Lung (tissue), 12 donors: ENCODE measurements around the gene FBXL22. TPM values are rescaled to one million over a fixed set of nuclear protein-coding genes. Genes with fewer than 3 reads are reported as not detected.

ENCODE experiments used
- ATAC-seq: fragments of 200-7000 bp; cut with Tn5 transposase; one replicate; pipeline ENCODE4 v1.9.1; 2020; ENCODE audit warnings: moderate number of reproducible peaks; ENCODE audit not compliant: insufficient read depth, low FRiP score
- DNase-seq, 3 donors: peaks; one replicate each; pipeline ENCODE4 v3.0.0-alpha.2; 2013 to 2017
- H3K27ac ChIP-seq, 2 donors: one replicate each; pipeline ENCODE4 v1.5.1; 2013; ENCODE audit warnings: mild to moderate bottlenecking in 2 of 2, moderate library complexity in 2 of 2, control low read depth in 1 of 2, inconsistent platforms in 1 of 2, low read depth in 1 of 2, low read length in 1 of 2
- H3K27me3 ChIP-seq, 3 donors: one replicate each; pipeline ENCODE4 v1.5.1; 2013; ENCODE audit warnings: low read length in 2 of 3; ENCODE audit not compliant: control insufficient read depth in 3 of 3, insufficient read depth in 3 of 3
- H3K36me3 ChIP-seq, 4 donors: one replicate each; pipeline ENCODE4 v1.5.1; 2013; ENCODE audit warnings: low read length in 4 of 4, mild to moderate bottlenecking in 1 of 4, moderate library complexity in 1 of 4; ENCODE audit not compliant: control insufficient read depth in 4 of 4, insufficient read depth in 4 of 4
- H3K4me1 ChIP-seq, 5 donors: one replicate each; pipeline ENCODE4 v1.5.1; 2013; ENCODE audit warnings: low read length in 5 of 5, mild to moderate bottlenecking in 2 of 5, moderate library complexity in 1 of 5; ENCODE audit not compliant: control insufficient read depth in 5 of 5, insufficient read depth in 5 of 5
- H3K4me3 ChIP-seq: one replicate; pipeline ENCODE4 v1.5.1; 2013; ENCODE audit warnings: mild to moderate bottlenecking, control low read depth, moderate library complexity
- H3K9ac ChIP-seq, 2 donors: one replicate each; pipeline ENCODE4 v1.5.1; 2013; ENCODE audit warnings: low read length in 2 of 2, control low read depth in 1 of 2; ENCODE audit not compliant: insufficient read depth in 1 of 2
- H3K9me3 ChIP-seq, 4 donors: one replicate each; pipeline ENCODE4 v1.5.1; 2013; ENCODE audit warnings: low read length in 3 of 4, mild to moderate bottlenecking in 1 of 4, moderate library complexity in 1 of 4; ENCODE audit not compliant: control insufficient read depth in 4 of 4, insufficient read depth in 3 of 4
- WGBS, 2 donors: extraction: QIAGEN DNeasy Blood & Tissue Kit; methylation state at CpG; one replicate each; pipeline ENCODE4 v1.1.7; 2013; 5-methylcytosine and 5-hydroxymethylcytosine counted together
- polyA plus RNA-seq, 2 donors: library from polyadenylated mRNA; stranded (reverse); fragments of 200-250 nt; gene quantifications; one replicate each; pipeline ENCODE4 v1.2.1, GENCODE V29; 2013
- total RNA-seq, 2 donors: library from RNA; depleted of rRNA in 1 of 2; stranded (reverse); fragments of >200 nt in 1 of 2; gene quantifications; one replicate each; pipeline ENCODE4 v1.2.1, GENCODE V29; 2014 to 2021
- TF ChIP-seq, protein P1 (sequence below): IDR thresholded peaks from 2 replicates; pipeline ENCODE4 v1.5.1; 2012; ENCODE audit warnings: mild to moderate bottlenecking; ENCODE audit errors: control extremely low read depth, extremely low read depth
- donor health status: control.
- donor health status: control.
- donor health status: Bipolar disorder and iron deficiency.
- donor health status: healthy.
- donor health status: DM: yes; HTN: yes; CAD: no.

The FBXL22 gene
- total and polyA plus RNA-seq, 4 donors = 0.42 to 2.7 (median 1.6) TPM

DNA sequence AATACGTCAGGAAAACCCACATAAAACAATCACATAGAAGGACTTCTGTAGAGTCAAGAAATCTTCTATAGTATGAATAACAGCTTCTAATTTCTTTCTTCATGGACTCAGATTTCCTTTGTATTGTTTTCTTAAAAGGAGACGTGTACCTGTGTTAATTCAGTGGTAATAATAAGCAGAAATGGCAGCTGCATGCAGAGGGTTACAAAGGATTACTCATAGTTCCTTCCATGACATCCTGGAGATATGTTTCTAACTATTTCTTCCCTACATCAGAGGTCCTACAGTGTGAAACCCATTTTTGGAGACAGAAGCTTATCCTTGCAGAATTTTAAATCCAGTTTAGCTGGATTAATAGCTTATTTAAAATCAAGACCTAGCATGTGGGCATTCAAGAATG is 36.1 kb downstream of the FBXL22 start:
- ATAC-seq (no peak), DNase-seq (no peak)
- Histone ChIP-seq H3K9ac (no peak overlapping the region), H3K9me3 (no peaks in the 10 kb centered on the region), H3K4me1 (no peaks in the 10 kb centered on the region), H3K4me3 (no peak overlapping the region), H3K27me3 (no peaks in the 10 kb centered on the region), H3K36me3 (peaks cover 34 to 66% (median 49%) of the 10 kb centered on the region in 4 donors), H3K27ac (no peak overlapping the region)
- 92 to 94% methylated on average over 2 of the region's 2 CpGs for WGBS, 2 donors
- TF ChIP-seq, protein P1, sequence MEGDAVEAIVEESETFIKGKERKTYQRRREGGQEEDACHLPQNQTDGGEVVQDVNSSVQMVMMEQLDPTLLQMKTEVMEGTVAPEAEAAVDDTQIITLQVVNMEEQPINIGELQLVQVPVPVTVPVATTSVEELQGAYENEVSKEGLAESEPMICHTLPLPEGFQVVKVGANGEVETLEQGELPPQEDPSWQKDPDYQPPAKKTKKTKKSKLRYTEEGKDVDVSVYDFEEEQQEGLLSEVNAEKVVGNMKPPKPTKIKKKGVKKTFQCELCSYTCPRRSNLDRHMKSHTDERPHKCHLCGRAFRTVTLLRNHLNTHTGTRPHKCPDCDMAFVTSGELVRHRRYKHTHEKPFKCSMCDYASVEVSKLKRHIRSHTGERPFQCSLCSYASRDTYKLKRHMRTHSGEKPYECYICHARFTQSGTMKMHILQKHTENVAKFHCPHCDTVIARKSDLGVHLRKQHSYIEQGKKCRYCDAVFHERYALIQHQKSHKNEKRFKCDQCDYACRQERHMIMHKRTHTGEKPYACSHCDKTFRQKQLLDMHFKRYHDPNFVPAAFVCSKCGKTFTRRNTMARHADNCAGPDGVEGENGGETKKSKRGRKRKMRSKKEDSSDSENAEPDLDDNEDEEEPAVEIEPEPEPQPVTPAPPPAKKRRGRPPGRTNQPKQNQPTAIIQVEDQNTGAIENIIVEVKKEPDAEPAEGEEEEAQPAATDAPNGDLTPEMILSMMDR = no peak

DNA sequence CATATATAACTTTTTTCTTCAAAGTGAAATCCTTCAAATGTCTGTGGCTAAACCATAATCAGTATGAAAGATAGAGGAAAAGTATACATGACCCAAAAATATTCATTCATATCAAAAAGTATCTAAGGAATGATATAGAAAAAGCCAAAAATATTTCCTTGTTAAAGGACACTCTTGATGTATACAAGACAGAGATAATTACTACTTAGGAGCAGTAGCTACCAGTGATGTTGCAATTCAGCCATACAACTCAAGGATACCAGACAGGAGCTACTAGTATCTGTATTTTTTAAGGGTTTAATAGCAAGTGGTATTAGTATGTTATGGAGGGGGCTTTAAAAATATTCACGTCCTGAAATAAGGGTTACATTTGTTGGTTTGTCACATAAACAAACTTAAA is 37.0 kb downstream of the FBXL22 start:
- ATAC-seq (no peak), DNase-seq (no peak)
- TF ChIP-seq, protein P1 = no peak
- WGBS, 2 donors = 92 to 100% methylated on average over 1 of the region's 1 CpG
- Histone ChIP-seq H3K36me3 (peaks cover 37 to 67% (median 51%) of the 10 kb centered on the region in 4 donors), H3K4me1 (no peaks in the 10 kb centered on the region), H3K9ac (no peak overlapping the region), H3K4me3 (no peak overlapping the region), H3K9me3 (no peaks in the 10 kb centered on the region), H3K27me3 (no peaks in the 10 kb centered on the region), H3K27ac (no peak overlapping the region)

DNA sequence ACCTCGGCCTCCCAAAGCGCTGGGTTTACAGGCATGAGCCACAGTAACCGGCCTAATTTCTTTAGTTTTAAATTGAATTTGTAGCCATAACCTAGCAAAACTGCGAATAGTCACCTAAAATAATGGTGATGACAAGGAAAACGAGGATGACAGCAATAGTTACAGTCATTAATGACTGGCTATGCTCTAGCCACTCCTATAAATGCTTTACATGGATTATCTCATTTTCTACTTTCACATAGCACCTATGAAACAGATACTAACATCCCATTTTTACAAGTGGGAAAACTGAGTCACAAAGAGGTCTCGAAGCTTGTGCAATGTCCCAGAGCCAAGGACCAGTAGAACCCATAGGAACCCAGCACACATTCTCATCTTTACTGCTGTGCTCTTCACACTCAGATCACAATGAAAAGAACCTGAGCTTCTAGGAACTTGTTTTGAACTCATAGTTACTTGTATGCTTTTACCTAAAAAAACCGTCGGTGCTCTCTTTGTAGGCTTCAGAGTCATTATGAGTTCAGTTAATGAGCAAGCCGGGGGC is 39.4 kb downstream of the FBXL22 start:
- DNase-seq (no peak), ATAC-seq (no peak)
- H3K27ac ChIP-seq = no peak overlapping the region
- H3K4me3 ChIP-seq = no peak overlapping the region
- no peaks in the 10 kb centered on the region for H3K9me3 ChIP-seq
- no peaks in the 10 kb centered on the region for H3K4me1 ChIP-seq
- H3K27me3 ChIP-seq = no peaks in the 10 kb centered on the region
- 97% methylated on average over 9 of the region's 9 CpGs for WGBS, 2 donors
- H3K9ac ChIP-seq = no peak overlapping the region
- peaks cover 29 to 64% (median 49%) of the 10 kb centered on the region in 4 donors for H3K36me3 ChIP-seq
- TF ChIP-seq, protein P1 = no peak

DNA sequence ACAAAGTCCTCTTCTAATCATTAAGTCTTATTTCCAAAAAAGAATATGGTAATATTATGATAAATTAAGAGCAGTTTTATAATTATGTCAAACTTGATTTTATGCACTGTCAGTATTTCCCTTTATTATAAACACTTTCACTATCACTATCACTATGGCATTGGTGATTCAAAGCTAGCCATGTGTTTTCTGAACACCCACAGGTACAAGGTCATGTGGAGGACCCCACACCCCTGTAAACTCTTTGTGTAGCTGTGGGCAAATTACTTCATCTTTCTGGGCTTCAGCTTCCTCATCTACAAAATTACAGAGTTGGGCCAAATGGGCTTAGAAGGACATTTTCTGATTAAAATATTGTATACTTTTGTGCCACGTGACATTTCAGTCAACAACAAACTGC is 41.7 kb downstream of the FBXL22 start:
- H3K27me3 ChIP-seq = no peaks in the 10 kb centered on the region
- no peak for ATAC-seq
- H3K4me3 ChIP-seq = no peak overlapping the region
- H3K9me3 ChIP-seq = no peaks in the 10 kb centered on the region
- no peak overlapping the region for H3K27ac ChIP-seq
- H3K9ac ChIP-seq = no peak overlapping the region
- peaks cover 23 to 50% (median 40%) of the 10 kb centered on the region in 4 donors for H3K36me3 ChIP-seq
- no peaks in the 10 kb centered on the region for H3K4me1 ChIP-seq
- no peak for DNase-seq
- 96 to 98% methylated on average over 1 of the region's 1 CpG for WGBS, 2 donors
- TF ChIP-seq, protein P1 = no peak
